HCT116 (cell line): ENCODE data around the gene AK3. TPM values are rescaled to one million over a fixed set of nuclear protein-coding genes. Genes with fewer than 3 reads are reported as not detected.

ENCODE experiments used
- ATAC-seq: fragments of 200-7000 bp; cut with Tn5 transposase; 2 replicates; pipeline ENCODE4 v1.9.1; 2020; ENCODE audit warnings: mild to moderate bottlenecking, moderate library complexity
- BruUV-seq: library from RNA; stranded (reverse); fragments of 400-500 nt; replicated peaks from 2 replicates; lab custom pipeline; 2021; lab: Mats Ljungman, UMichigan
- CTCF ChIA-PET: fragments of 300-600 bp; sonication (Branson Sonifier 250); formaldehyde crosslinking; loops from one replicate; lab custom pipeline; 2021; ENCODE audit warnings: antibody characterized with exemption; lab: Charles Lee
- POLR2A ChIA-PET: fragments of 300-600, 350-600 bp; sonication (Branson Sonifier 250); formaldehyde crosslinking; loops from one replicate; lab custom pipeline; 2021; ENCODE audit warnings: antibody characterized with exemption; lab: Charles Lee
- RAD21 ChIA-PET, 2 experiments: fragments of 300-600 bp; sonication (Branson Sonifier 250); formaldehyde crosslinking; loops; one replicate each; lab custom pipeline; 2023; ENCODE audit warnings: low total read pairs in 2 of 2; ENCODE audit not compliant: uncharacterized antibody in 2 of 2, unreplicated experiment in 2 of 2, low non-redundant PET in 1 of 2; lab: Charles Lee
- DNase-seq: peaks from one replicate; pipeline ENCODE4 v3.0.0-alpha.2; 2010; ENCODE audit warnings: low read depth, low spot score
- H2AFZ ChIP-seq: fragments of 200-600 bp; shearing (Covaris generic), sonication (generic); 2 replicates; pipeline ENCODE4 v1.6.1; 2017; ENCODE audit warnings: low read depth, mixed run types, mixed read lengths, antibody characterized with exemption, low read length; ENCODE audit not compliant: poor library complexity, severe bottlenecking
- H3K27ac ChIP-seq: 2 replicates; pipeline ENCODE4 v1.5.1; 2012; ENCODE audit warnings: low read depth, low read length
- H3K27me3 ChIP-seq: fragments of 200-600 bp; sonication (generic); 2 replicates; pipeline ENCODE4 v1.6.1; 2016; ENCODE audit warnings: mixed run types, low read length, mixed read lengths; ENCODE audit not compliant: insufficient read depth
- H3K36me3 ChIP-seq, 2 experiments: fragments of 200-500 bp in 1 of 2; fragments of 200-600 bp in 1 of 2; sonication (Bioruptor generic) in 1 of 2; sonication (generic) in 1 of 2; 2 replicates each; pipeline versions ENCODE4 v1.5.1 to v1.6.1; 2014 to 2016; ENCODE audit warnings: low read length in 2 of 2, inconsistent platforms in 1 of 2, mixed read lengths in 1 of 2, mixed run types in 1 of 2; ENCODE audit not compliant: insufficient read depth in 2 of 2, control insufficient read depth in 1 of 2
- H3K4me1 ChIP-seq, 2 experiments: fragments of 200-600 bp in 1 of 2; sonication (generic) in 1 of 2; 2 replicates each; pipeline versions ENCODE4 v1.5.1 to v1.6.1; 2012 to 2017; ENCODE audit warnings: low read length in 2 of 2, inconsistent platforms in 1 of 2, mild to moderate bottlenecking in 1 of 2, mixed read lengths in 1 of 2, mixed run types in 1 of 2, moderate library complexity in 1 of 2; ENCODE audit not compliant: insufficient read depth in 2 of 2, control insufficient read depth in 1 of 2
- H3K4me2 ChIP-seq: fragments of 200-600 bp; sonication (generic); 2 replicates; pipeline ENCODE4 v1.6.1; 2017; ENCODE audit warnings: mixed run types, low read length, mixed read lengths
- H3K4me3 ChIP-seq, 2 experiments: fragments of 200-600 bp in 1 of 2; sonication (generic) in 1 of 2; replicated peaks in 1 of 2; 2 replicates each; pipeline ENCODE4 v1.5.1; 2011 to 2016; ENCODE audit warnings: low read length in 2 of 2, control low read depth in 1 of 2, low read depth in 1 of 2, mild to moderate bottlenecking in 1 of 2, mixed read lengths in 1 of 2, mixed run types in 1 of 2
- H3K79me2 ChIP-seq: fragments of 200-600 bp; sonication (generic); 2 replicates; pipeline ENCODE4 v1.6.1; 2017; ENCODE audit warnings: mild to moderate bottlenecking, mixed run types, low read length, moderate library complexity, mixed read lengths; ENCODE audit not compliant: insufficient read depth
- H3K9ac ChIP-seq: fragments of 200-600 bp; sonication (generic); 2 replicates; pipeline ENCODE4 v1.6.1; 2016; ENCODE audit warnings: low read length, mixed read lengths
- H3K9me2 ChIP-seq: fragments of 200-600 bp; sonication (generic), shearing (Covaris generic); 2 replicates; pipeline ENCODE4 v1.6.1; 2017; ENCODE audit warnings: mixed run types, mild to moderate bottlenecking, moderate library complexity; ENCODE audit not compliant: insufficient read depth
- H3K9me3 ChIP-seq, 2 experiments: fragments of 200-500 bp in 1 of 2; fragments of 200-600 bp in 1 of 2; sonication (Bioruptor generic) in 1 of 2; sonication (generic) in 1 of 2; 2 replicates each; pipeline ENCODE4 v1.6.1; 2014 to 2017; ENCODE audit warnings: low read length in 2 of 2, mixed read lengths in 2 of 2, inconsistent platforms in 1 of 2, low read depth in 1 of 2, mild to moderate bottlenecking in 1 of 2, mixed run types in 1 of 2, moderate library complexity in 1 of 2; ENCODE audit not compliant: control insufficient read depth in 1 of 2, insufficient read depth in 1 of 2
- H4K20me1 ChIP-seq: fragments of 200-600 bp; sonication (generic), shearing (Covaris generic); 2 replicates; pipeline ENCODE4 v1.6.1; 2017; ENCODE audit warnings: mixed run types, mild to moderate bottlenecking, moderate library complexity; ENCODE audit not compliant: insufficient read depth
- CBX3 ChIP-seq: IDR thresholded peaks from 2 replicates; pipeline ENCODE4 v1.6.1; 2012; ENCODE audit warnings: low read depth
- CTCF ChIP-seq, 3 experiments: fragments of 200-600 bp in 1 of 3; sonication (generic) in 1 of 3; IDR thresholded peaks in 2 of 3; conservative IDR thresholded peaks in 1 of 3; 2 replicates each; pipeline ENCODE4 v1.5.1; 2012 to 2017; ENCODE audit warnings: low read depth in 2 of 3, low read length in 2 of 3, antibody characterized with exemption in 1 of 3, borderline replicate concordance in 1 of 3, control low read depth in 1 of 3, mild to moderate bottlenecking in 1 of 3, mixed read lengths in 1 of 3, mixed run types in 1 of 3, moderate library complexity in 1 of 3; ENCODE audit not compliant: insufficient read depth in 1 of 3
- MAX ChIP-seq: IDR thresholded peaks from 2 replicates; pipeline ENCODE4 v1.6.1; 2012
- REST ChIP-seq: IDR thresholded peaks from 2 replicates; pipeline ENCODE4 v1.6.1; 2012; ENCODE audit warnings: low read depth
- SIN3A ChIP-seq: IDR thresholded peaks from 2 replicates; pipeline ENCODE4 v1.6.1; 2012; ENCODE audit warnings: low read depth
- SP1 ChIP-seq: IDR thresholded peaks from 2 replicates; pipeline ENCODE4 v1.6.1; 2012; ENCODE audit warnings: low read depth
- intact Hi-C: fragments of 100-400 bp; cut with micrococcal nuclease; formaldehyde crosslinking; loops from 2 replicates; pipeline ENCODE4 v1.10.0; 2022
- total RNA-seq: library from RNA; stranded (reverse); gene quantifications from one replicate; pipeline ENCODE4 v1.2.1, GENCODE V29; 2021; ENCODE audit not compliant: unreplicated experiment

The AK3 gene
- total RNA-seq, 1 experiment from 2014 or later = 43.0 TPM

- ChIA-PET RAD21 (no interaction called here), CTCF (no interaction called here), POLR2A (no interaction called here)
- H3K79me2 ChIP-seq = peaks cover 53% of the 10 kb centered on the region
- no peaks in the 10 kb centered on the region for H3K9me3 ChIP-seq
- no TSS peak for BruUV-seq
- no peak overlapping the region for H3K27ac ChIP-seq
- H3K27me3 ChIP-seq = no peaks in the 10 kb centered on the region
- no peak overlapping the region for H3K4me2 ChIP-seq
- H3K4me1 ChIP-seq = no peaks in the 10 kb centered on the region
- no peak overlapping the region for H2AFZ ChIP-seq
- H3K4me3 ChIP-seq = no peak overlapping the region
- H3K9ac ChIP-seq = no peak overlapping the region
- H3K9me2 ChIP-seq = no peaks in the 10 kb centered on the region
- H3K36me3 ChIP-seq = peaks cover 14 to 22% of the 10 kb centered on the region in 2 experiments; a peak in 3 of 4 replicates
- intact Hi-C loops = no loop called here
- DNase-seq = no peak
- H4K20me1 ChIP-seq = no peaks in the 10 kb centered on the region; the same call in 1 of the 2 replicates
- no peak for TF ChIP-seq REST
- no peak for TF ChIP-seq CBX3
- no peak for TF ChIP-seq SP1
- TF ChIP-seq MAX = no peak
- no peak for TF ChIP-seq CTCF (IDR thresholded peaks at IDR 0.05 in 2 of 3, conservative IDR thresholded peaks at IDR 0.05 in 1 of 3; ENCODE audit: borderline replicate concordance in 1 of 3, insufficient read depth in 1 of 3, low read depth in 2 of 3, low read length in 2 of 3)
- TF ChIP-seq SIN3A = no peak
- no peak for ATAC-seq
Observed at GRCh38 chr9:4689021-4689420, 52.0 kb downstream of the AK3 start.
